Daoy (cell line): ENCODE data around the gene GRIK1. TPM values are rescaled to one million over a fixed set of nuclear protein-coding genes. Genes with fewer than 3 reads are reported as not detected.

Experiments used
- DNase-seq: peaks from one replicate; pipeline ENCODE4 v3.0.0-alpha.2; 2015; ENCODE audit warnings: low read depth
- total RNA-seq: library from RNA; depleted of rRNA; stranded (reverse); fragments of >200 nt; shearing (Covaris generic); gene quantifications from 2 replicates; pipeline ENCODE4 v1.2.3, GENCODE V29; 2014

GRIK1 gene
- total RNA-seq, 1 experiment from 2014 or later: not detected

DNA sequence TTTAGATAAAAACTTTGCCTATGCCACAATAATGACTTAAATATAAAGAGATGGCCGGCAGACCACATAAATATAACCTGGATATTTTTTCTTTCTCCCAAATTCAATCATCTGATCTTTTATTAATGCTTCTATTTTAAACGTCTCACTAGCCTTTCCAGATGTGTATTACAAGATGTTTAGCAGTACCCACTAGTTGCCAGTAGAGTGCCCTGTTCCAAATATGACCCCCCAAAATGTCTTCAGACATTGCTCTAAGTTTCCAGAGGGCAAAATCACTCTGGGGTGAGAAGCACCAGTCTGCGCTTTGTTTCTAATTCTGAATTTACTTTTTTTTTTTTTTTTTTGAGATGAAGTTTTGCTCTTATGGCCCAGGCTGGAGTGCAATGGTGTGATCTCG lies 268.1 kb downstream of the GRIK1 start:
- no peak for DNase-seq

DNA sequence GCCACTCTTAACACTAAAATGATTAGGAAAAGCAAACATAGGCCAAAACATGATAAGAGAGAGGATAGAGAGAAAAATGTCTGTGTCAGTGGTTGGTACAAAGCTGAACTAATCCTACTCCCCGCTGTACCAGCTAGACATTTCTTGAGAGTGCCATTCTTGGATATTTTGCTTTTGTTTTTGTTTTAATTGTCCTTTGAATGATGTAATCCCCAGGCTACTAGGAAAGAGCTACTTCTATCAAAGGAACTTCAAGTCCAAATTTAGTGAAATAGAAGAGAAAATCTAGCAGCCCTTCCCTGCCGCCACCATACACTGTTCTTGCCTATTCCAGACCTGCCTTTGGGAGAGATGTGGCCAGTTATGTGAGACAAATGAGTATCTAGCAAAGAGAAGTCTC lies 269.6 kb downstream of the GRIK1 start:
- DNase-seq: no peak

DNA sequence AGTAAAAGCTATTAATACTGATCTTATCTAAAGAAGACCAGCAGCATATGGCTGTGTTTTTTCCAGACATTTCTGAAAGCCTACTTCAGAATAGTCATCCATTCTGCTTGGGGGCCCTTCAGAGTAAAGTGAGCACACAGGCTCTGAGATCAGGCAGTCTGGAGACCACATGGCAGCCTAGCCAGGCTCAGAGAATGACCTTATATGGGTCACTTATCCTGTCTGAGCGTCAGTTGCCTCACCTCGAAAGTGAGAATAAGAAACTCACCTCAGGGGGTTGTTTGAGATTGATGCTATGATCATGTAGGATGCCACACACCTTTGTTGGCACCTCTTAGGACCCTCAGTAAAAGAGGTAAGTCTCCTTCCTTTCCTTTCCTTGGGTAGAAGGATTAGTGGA lies 270.4 kb downstream of the GRIK1 start:
- DNase-seq: no peak

DNA sequence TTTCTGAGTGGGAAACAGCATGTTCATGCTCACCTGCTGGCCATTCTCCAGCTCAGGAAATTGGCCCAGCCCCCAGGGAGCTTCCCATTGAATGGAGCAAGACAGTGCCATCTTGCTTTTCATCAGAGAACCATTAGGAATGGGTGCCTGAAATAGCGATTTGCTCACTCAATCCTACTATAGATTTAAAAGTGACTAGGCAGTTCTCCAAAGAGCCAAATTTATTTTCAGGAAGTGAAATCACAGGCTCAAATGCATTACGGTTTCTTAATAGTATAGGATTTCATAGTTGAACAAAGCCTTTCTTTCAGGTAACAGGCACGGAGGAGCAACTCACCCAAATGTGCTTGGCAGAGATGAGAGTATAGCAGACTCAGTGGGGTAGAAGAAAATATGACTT lies 272.1 kb downstream of the GRIK1 start:
- DNase-seq: no peak

DNA sequence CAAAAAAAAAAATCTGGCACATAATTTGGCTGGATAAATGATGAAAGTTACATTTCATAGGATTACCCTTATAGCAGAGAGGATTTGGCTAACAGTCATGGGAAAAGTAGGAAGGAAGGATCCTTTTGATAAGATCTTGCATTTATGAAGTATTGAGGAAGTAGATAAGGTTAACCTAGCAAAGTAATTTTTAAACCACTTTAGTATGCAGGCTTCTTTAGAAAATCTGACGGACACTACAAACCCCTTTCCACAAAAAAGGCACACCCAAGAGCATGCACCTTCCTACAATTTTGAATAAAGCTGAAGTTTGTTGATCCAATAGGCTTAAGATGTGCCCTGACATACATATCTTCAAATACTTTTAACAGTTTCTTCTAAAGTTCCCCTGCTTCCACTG lies 275.2 kb downstream of the GRIK1 start:
- DNase-seq: no peak

DNA sequence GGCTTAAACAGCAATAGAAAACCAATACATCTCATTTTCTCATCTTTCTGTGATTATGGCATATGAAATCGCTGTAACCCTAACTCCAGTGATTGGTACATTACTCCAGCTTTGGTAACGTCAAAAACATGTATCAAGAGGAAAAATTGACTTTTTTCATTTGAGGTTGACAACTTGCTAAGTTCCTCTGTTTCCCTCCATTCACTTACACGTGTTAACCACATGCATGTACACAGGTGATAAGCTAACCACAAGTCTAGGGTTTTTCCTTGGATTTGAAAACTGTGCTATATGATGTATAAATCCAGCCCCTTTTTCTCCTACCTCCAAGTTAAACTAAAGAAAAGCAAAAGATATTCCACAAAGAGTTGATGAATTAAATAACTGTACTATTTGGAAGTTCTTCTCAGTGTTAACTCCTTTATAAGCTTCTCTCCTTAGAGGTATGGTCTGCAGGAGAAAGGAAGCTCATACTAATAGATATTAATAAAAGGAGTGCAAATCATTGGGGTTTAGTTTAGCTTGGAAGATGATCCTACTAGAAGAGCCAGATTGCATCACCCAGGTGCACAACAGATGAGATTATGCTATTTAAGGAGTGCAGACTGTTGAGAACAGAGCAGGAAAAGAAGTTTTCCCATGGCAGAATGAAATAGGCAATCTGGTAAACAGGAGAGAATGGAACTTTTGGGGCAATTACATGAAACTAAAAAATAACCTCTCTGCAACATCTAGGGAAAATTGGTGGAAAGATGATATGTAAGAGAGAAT lies 277.9 kb downstream of the GRIK1 start:
- no peak for DNase-seq

DNA sequence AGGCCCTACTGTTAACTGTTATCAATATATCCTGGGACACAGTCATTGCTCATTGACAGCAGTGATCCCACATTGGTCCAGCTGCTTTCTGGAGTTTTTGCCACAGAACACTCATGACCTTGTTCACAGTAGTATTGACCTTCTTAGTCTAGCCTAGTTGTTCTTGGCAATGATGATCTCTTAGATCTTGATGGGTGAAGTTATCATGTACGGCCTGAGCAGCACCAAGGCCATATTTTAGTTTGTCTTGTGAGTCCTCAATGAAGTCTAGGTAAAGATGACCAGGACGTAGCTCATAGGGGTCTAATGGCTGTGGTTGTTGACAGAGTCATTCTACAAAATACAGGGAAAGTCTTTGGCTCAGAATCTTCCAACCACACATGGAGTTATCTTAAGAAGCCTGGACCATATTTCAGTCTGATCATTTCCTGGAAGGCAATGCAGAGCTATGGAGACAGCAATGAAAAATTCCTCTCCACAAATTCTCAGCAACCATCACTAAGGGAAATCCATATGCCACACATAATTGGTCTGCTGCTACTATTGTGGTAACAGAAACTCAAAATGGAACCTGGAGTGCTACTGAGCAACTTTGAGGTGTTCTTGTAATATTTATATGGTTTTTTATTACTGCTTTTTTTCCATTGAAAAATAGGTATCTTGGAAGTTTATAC lies 279.6 kb downstream of the GRIK1 start:
- no peak for DNase-seq

DNA sequence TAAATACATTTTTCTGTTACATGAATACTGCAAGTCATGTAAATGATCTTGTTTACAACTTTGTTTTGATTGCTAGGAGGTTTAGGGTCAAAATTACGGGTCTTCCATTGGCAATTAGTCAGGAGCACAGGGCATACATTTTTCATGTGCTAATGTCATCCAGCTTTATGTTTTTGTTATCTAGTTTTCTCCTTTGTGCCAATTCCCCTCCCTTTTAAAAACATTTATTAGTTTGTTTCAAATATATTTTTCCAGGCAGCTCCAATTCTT lies 280.9 kb downstream of the GRIK1 start:
- no peak for DNase-seq

DNA sequence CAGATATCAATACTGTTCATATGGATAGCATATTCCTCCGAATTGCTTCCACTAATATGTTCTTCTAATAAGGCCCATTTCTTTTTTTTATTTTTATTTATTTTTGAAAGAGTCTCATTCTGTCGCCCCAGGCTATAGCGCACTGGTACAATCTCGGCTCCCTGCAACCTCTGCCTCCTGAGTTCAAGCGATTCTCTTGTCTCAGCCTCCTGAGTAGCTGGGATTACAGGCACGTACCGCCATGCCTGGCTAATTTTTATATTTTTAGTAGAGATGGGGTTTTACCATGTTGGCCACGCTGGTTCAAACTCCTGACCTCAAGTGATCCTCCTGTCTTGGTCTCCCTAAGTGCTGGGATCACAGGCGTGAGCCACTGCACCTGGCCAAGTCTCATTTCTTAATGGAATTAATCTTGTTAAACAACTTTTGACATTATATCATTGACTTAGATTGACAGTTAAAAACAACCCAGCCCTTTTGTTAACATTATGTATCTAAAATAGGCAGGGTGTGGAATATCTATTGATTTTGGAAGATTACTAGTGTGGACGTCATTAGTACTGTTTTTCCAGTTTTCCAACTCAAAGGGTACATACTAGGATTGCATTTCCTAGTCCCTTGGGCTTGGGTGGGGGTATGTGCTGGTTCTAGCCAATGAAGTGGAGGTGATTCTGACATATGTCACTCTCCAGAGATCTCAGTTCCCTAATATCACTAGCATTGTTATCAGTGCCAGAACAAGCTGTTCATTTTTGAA lies 281.4 kb downstream of the GRIK1 start:
- no peak for DNase-seq

DNA sequence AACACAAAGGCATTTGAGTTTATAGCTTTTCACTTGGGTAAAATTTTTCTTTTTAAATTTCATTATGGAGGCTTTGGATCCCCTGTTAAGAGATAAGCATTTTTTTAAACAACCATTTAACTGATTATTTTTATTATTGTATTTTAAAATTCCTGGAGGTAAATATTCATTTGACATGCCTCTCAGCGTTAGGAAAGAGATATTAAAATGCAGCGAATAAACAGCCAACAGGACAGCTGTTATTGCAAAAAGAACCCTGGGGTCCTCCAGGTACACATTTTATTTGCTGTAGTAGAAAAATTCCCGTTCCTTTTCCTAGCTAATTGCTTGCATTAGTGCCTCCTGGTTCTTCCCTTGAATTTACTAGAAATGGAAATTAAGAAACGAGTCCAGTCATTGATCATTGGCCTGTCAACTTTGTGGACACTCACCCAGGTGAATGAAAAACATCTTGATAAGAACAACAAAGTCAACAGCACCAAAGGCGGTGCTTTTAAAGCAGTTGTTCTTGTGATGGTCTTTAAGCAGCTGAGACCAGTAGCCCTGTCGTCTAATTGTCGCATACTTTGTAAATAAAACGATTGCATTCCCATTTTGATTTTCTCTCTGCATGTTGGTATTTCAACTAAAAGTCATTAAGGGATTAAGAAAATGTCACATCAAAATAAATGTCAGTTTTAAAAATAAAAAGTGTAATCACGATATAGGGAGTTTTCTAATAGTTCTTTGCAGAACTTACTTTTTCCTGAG lies 282.4 kb downstream of the GRIK1 start:
- no peak for DNase-seq

DNA sequence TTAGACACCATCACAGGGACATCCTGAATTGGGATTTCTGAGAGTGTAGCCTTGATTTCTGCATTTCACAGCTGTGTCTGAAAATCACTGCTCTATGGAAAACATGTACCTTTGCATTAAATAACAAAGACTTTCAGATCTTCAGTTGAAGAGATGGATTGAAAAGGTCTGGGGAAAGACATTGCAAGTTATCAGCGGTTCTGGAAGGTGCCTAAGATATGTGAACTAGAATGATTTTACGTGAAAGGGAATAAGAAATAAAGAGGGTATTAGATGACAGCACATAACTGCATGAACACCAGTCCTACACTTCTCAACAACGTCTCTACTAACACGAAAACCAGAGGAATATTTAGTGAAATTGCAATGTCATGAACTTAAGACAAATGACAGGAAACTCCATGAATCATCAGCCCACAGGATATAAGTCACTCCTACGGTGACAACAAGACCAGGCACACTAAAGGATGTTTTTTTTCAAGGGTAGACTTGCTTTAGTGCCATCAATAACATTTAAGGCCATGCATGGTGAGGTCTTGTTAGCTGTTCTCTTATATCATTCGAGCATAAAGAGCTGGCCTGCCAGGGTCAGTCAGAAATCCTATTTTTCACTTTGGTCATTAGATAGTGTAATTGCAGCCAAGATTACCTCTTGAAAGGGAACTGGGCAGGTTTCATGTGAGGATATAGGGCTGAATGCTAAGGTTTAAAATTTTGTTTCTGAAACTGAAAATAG lies 283.1 kb downstream of the GRIK1 start:
- peak; percentile 87 for DNase-seq

DNA sequence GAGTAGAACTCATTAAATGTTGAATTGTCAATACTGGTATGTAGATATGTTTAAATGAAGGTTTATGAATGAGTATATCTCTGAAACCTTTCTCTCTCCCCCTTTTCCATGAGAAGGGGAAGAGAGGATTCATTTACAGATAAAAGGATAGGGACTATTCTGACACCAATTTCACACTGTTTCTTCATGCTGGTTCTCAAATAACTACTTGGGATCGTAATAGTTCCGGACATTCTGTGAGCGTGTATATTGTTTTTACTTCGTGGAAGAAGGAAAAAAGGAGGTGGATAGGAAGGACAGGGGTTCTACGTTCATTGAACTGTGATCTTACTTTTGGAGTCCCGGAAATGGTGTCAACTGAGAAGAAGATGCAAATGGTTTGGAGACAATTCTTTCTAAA lies 284.2 kb downstream of the GRIK1 start:
- DNase-seq: no peak

DNA sequence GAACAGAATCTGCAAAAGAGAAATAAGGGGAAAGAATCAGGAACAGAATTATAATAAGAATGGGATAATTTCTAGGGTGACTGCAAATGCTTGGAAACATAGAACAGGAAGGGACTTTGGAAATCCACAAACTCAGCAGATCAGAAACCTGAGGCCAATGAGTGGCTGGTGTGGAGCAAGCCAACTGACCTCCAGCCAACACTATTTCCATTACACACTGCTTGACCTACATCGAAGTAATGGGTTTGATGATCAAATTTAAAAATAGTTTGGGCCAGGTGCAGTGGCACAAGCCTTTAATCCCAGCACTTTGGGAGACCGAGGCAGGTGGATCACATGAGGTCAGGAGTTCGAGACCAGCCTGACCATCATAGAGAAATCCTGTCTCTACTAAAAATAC lies 284.9 kb downstream of the GRIK1 start:
- no peak for DNase-seq

DNA sequence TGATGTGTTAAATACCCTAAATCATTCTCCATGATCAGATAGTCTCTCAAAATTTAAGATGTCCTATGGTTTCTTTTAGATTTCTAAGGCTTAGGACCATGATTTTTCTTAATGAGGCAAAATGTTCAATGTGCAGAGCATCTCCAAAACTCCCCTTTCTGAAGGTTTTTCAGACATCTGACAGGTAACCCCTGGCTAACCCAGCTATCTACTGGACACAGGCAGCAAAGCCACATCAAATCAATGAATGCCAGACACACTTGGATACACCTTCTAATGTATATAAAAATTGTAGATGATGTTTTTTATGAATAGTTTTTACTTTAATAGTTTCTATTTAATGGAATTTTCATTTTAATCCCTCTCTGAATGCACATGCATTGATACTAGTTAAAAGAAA lies 285.6 kb downstream of the GRIK1 start:
- no peak for DNase-seq

DNA sequence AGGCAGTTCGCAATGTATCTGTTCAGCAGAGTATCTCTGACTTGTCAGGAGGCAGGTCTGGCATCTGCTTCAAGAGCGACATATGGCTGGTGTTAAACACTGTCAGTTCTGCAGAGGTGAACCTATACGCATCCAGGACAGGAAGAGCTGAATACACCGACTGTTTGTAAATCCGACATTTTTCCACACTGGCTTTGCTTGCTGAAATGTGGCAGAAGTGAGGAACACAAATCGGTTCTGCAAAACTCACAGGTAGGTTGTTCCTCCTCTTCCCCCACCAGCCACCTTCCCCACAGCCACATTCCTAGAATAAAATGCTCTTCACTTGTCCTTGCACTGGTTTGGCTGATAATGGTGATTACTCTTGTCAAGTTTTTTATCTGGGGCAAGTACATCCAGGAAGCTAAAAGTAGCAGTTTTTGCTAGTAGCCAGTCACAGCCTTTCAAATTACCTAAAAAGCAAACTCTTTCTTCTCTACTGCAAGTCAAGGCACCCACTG lies 289.2 kb downstream of the GRIK1 start:
- DNase-seq: no peak

DNA sequence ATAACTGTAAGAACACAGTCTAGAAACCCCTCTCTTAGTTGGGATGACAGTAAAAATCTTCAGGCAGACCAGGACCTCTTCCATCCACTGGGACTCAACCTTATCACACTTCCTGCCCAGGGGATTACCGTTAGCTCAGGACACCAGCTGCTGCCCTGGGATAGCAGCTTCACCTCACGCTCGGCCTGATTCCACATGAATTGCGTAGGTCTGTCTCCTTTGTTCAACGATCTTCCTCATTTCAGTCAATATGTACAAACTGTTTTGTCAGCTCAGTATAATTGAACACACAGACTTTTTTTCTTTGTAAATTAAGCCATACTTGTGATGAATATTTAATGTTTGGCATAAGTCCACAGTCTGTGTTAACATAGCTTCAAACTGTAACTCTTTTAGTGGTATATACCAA lies 290.4 kb downstream of the GRIK1 start:
- peak; percentile 18 for DNase-seq

DNA sequence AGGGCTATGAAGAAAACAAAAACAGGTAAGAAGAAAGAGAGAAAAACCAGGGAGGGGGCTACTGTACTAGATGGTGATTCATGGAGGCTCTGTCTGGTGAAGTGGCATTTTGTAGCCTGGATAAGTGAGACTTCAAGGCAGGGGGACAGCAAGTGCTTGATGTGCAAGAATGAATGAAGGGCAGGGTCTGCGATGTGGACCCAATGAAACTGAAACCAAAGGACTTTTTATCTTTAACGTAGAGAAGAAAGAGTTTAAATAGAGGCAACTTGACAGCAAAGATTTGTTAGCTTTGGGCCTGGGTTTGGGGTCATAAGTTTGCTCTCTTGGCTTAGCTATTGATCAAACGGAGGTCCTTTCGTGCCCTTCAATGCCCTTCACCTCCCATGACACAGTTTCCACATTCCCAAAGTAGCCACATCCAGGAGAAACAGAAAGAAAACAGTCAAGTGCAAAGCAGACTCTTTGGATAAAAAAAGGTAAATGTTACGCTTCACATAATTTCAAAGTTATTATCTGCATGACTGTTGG lies 291.0 kb downstream of the GRIK1 start:
- DNase-seq: no peak

DNA sequence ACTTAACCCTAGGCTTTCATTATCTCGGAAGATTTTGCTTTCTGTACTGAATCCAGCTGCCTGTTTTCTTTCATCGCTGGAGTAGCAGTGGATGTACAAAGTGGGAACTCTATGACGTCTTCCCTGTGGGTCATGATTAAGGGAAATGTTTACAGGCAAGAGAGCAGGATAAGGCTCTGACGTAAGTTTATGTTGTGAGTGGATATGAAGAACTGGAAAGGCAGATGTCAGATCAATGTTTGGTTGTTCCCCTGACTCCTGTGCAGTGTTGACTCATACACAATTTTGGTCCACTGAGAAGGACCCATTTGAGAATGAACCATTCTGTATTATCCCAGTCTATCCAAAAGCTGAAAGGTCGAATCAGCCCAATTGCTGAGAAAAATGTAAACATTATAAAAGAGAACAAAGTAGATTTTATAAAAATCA lies 292.4 kb downstream of the GRIK1 start:
- peak; percentile 7 for DNase-seq

DNA sequence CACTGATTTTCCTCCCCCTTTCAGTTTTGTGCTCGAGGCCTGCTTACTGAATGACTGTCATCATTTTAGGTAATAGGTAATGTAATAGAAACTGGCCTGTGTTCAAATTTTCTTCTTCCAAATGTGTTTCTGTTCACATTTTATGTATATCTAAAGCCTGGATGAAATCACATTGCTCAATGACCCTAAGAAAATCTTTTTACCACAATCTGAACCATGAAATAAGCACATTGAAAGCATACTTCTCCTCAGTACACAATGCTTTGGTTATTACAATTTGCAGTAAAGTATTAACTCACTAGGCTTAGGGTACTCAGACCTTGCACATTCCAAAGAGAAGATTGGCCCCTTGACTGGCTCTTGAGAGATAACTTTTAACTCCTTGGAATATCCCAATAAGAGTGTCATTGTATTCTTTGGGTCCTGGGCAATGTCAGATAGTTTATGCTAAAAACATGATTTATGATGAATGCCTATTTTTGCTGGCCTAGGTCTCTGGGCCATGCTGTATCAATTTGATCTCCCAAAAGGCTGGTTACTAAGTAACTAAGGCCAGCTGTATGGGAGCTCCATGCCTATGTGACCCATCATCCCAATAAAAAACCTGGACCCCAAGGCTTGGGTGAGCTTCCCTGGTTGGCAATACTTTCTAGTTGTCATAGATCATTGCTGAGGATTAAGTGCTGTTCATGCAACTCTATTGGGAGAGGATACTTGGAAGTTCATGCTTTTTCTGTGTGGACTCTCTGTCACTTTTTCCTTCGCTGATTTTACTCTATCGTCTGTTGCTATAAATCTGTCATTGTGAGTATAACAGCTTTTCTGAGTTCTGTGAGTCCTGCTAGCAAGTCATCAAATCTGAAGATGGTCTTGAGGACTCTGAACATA lies 293.9 kb downstream of the GRIK1 start:
- no peak for DNase-seq

DNA sequence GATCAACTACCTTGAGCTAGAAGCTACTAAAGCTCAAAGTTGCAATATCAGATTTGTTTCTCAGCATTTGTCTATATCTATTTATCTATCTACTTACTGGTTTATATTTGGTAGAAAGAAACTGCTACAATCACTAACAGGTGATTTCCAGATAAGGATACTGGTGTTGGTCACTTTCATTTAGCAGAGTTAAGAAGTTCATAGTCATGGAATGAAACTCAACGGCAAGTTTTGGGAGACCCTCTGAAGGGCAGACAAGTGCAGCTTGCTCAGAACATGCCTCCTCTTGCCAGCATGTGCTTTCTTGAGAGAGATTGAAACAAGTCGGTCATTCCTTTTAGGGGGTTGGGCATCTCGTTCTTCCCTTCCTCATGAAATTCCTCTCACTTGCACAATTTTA lies 296.5 kb downstream of the GRIK1 start:
- no peak for DNase-seq
